DMS79 treated with DMSO at 0.1 percent for 48 hours (cell line): ENCODE data around the gene PTPRF.
"Not testable (repeated sequence)": the region's sequence is repeated elsewhere in the genome, so short reads cannot be mapped to it uniquely, and the experiment has no call there.

ENCODE experiments used
- DNase-seq: peaks from one replicate; lab custom pipeline; 2025; lab: John Stamatoyannopoulos, UW

The PTPRF gene

DNA sequence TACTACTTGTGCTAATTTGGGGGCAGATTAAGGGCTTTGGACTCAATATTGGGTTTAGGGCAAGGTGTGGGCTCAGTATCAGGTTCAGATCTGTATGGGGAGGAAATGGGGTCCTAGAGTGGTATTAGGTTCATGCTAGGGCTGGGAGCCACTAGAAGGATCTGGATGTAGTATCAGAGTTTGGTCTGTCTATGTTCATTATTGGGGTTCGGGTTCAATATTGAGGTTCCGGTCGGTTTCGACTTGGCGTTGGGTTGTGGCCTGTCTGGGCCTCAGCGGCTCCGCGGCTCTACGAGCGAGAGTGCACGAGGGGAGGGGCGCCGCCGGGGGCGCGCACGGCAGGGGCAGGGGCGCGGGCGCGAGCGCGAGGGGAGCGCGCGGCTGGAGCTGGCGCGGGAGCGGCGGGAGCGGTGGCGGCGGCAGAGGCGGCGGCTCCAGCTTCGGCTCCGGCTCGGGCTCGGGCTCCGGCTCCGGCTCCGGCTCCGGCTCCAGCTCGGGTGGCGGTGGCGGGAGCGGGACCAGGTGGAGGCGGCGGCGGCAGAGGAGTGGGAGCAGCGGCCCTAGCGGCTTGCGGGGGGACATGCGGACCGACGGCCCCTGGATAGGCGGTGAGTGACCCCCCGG is at the start of gene PTPRF:
Gene PTPRF (plus strand): TSS at position 401 of the 624 bp plus-strand sequence. CDS start 14,193 bp downstream, outside the sequence.
- DNase-seq: peak; percentile 42

DNA sequence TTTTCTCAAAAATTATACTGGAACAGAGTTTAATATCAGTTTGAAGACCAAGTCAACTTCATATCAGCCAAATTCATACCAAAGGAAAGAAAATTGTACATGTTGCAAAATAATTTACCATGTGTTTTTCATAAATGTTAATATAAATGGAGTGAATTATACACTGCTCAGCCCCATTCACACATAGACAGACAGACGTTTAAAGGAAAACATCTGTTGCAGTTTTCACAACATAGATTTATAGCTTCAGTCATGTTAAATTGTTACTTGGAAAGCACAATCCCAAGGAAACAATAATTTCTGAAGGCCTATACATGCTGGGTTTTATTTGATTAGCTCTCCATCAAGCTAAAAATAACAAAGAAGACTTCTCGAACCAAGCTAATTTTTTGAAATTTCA is 49.2 kb upstream of the PTPRF start:
- DNase-seq: no peak

- no peak for DNase-seq
Measured at GRCh38 chr1:43482215-43482614, 48.5 kb upstream of the PTPRF start.

DNA sequence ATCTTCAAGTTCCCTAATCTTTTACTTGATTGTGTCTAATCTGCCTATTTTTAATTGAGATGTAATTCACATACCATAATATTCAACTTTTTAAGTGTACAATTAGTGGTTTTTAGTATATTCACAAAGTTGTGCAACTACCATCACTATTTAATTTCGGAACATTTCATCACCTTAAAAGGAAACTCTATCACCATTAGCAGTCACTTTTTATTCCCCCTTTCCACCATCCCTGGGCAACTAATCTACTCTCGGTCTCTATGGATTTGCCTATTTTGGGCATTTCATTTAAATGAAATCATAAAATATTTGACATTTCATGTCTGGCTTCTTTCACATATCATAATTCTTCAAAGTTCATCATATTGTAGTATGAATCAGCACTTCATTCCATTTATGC is 46.3 kb upstream of the PTPRF start:
- no peak for DNase-seq

GRCh38 chr1:43488165-43488564 is 42.5 kb upstream of the PTPRF start:
- DNase-seq: no peak

DNA sequence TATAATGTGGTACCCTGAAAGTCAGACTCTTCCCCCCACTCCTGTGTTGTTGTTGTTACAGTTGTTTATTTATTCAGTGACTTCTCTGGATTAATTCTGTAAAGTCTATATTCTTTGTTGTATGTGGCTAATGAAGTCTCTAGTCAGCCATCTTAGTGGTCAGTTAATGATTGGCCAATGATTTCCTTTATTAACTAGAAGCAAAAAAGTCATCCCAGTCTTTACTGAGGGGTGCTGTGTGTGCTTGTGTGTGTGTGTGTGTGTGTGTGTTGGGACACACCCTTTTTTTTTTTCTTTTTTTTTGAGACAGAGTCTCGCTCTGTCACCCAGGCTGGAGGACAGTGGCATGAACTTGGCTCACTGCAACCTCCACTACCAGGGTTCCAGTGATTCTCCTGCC is 39.6 kb upstream of the PTPRF start:
- DNase-seq: no peak

GRCh38 chr1:43492826-43493225 is 37.9 kb upstream of the PTPRF start:
- DNase-seq: no peak

GRCh38 chr1:43493661-43494450 is 36.8 kb upstream of the PTPRF start:
- DNase-seq: no peak

- DNase-seq: peak; percentile 18
Measured at GRCh38 chr1:43495204-43495603, 35.5 kb upstream of the PTPRF start.

- DNase-seq: no peak
Measured at GRCh38 chr1:43499898-43500297, 30.8 kb upstream of the PTPRF start.

GRCh38 chr1:43501806-43502205 is 28.9 kb upstream of the PTPRF start:
- DNase-seq: not testable (repeated sequence)

GRCh38 chr1:43503534-43503933 is 27.1 kb upstream of the PTPRF start:
- no peak for DNase-seq

GRCh38 chr1:43505077-43505780 is 25.5 kb upstream of the PTPRF start:
- no peak for DNase-seq

DNA sequence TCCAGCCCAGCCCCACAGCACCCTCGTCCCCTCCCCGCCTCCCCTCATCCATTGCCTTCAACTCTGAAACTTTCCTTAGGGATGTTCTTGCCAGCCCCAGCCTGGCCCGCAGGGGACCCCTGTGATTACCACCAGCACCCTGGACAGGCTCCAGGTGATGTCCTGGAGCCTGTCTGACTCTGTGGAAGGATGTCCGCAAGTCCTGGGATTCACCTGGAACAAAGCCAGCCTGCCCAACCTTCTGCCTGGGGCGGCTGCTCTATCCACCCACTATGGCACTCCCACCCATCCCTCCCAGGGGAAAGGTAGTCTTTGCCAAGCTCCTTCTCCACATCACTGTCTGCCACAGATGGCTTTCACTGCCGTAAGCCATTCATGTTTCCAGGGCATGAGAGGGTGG is 24.4 kb upstream of the PTPRF start:
- DNase-seq: no peak

DNA sequence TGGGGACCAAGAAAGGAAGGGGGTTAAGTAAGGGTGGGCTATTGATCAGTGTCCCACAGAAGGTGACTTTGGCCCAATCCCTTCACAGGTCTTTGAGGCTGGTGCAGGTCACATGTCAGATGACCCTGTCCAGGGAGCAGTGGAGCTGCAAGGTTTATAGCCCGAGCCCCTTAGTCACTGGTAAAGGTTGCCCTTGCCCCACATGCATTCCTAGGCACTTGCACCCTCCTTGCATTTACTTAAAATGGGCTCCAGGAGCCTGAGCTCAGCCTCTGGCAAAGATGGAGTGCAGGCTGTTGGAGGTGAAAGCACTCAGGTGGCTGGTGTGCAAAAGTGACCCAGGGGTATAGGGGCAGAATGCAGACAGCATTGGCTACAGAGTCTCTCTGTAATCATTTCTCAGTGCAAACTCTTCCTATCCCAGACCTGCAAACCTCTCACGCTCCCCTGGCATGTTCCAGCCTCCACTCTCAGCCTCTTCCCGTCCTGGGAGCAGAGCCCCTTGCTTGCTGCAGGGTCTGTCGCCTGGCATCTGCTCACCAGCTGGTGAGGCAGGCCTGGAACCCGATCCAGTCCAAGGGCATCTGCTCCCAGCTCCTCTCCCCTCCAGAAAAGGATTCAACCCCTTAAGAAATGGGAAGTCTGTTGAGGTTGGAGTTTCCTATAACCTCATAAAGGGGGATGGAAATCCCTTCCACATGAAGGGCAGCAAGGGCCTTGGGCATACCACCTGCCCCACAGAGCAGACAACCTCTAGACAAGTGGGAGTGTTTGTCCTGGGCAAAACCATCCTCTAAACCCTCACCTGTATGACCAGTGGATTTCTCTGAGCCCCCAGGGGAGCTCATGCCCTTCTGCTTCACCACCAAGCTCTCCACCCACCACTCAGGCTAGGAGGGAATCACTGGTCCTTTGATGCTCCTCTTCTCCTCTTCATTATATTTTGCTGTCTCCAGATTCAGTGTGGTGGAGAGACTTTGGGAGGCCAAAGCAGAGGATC is 23.1 kb upstream of the PTPRF start:
- no peak for DNase-seq

DNA sequence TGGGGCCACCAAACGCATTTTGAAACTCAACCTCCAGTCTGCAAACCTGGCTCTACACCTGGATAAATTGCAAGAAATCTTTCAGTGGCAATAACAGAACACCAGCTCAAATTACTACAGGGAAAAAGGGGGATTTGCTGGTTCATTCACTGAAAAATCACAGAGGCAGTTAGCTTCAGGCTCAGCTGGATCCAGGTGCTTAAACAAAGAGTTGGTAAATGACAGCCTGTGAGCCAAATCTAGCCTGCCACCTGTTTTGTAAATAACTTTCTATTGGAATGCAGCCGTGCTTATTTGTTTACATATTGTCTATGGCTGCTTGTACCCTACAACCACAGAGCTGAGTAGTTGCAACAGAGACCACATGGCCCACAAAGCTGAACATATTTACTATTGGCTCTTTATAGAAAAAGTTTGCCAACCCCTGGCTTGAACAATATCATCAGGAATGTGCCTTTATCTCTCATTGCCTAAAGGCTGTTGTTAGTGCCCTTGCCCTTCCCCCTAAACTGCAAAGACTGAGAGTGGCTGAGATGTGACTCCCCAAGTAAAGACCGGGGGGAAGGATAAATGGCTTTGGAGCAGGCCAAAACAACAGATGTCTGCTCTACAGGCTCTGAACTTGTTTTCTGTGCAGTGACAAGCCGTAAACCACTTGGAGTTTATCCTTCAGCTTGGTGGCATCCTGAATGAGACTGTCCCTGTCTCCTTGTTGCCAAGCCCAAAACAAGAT is 21.5 kb upstream of the PTPRF start:
- no peak for DNase-seq

DNA sequence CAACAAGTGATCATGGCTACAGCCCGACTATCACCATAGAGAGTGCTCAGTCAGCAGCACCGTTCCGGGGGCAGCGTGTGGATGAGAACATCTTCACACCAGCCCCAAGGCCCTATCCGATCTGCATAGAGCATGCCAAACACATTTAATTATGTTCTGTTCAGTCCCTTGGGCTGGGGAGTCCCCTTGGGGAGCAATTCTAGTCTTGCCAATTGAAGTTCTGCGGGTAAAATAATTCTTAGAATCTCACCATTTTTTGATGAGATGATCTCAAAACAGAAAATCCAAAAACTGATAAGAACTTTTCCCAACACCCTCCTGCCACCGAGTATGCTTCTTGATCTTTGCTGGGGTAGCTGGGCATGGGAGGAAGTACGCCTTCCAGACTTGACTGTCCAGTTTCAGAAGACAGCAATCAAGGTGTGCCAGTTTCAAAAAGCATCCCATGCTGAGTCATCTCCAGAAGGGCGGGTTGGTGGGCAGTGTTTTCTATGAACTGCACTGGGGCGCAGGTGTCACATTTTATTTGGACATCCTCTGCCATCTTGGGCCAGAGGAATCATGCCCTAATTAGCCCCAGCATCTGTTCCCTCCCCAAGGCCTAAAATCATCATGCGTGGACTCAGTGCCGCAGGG is 20.8 kb upstream of the PTPRF start:
- DNase-seq: no peak

DNA sequence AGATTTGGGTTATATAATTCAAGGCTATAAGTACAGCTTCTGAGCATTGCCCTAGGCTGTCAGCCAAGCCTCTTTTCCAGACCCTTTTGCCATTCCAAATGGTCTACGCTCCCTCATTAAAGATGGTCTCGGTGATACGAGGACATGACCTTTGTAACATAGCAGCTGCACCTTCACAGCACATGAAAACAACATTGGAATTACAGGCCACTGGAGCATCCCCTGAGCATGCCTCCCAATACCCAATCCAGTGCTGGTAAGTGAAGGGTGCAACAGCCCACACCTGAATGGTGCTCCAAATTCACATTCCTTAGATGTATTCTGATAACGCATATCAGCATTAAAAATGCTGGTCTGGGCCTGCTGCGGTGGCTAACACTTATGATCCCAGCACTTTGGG is 20.1 kb upstream of the PTPRF start:
- no peak for DNase-seq

DNA sequence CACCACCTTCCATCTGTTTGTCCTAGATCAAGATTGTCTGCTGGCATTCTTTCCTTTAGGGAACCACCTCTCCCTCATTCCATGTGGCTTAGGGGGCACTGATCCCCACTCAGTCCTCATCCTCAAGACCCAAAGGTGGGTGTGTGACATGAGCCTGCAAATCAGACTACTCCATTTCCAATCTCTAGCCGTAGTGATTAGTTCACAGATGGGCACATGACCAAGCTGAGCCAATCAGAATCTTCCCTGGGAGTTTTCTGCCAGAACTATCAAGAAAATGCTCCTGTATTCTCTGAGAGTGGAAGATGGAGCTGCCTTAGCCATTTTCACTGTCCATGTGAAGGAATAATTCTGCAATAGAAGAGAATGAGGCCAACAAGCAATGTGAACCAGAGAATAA is 19.3 kb upstream of the PTPRF start:
- DNase-seq: no peak

- DNase-seq: no peak
Measured at GRCh38 chr1:43512133-43512532, 18.6 kb upstream of the PTPRF start.

DNA sequence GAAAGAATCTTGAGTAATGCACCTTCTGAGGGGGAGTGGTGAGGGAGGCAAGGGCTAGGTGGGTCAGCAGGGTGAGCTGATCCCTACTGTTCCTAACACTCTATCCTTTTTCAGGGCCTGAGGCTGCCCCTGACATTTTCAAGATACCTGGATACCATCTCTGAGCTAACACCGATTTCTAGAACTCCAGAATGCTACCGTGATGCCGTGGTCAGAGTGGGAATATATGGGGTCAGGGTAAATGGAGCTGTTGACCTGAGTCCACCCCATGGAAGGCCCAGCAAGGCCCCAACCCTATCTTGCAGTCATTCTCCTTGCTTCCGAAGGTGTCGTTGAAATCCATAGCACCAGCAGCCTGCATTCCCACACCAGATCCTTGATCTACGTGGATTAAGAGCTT is 18.0 kb upstream of the PTPRF start:
- DNase-seq: no peak
